ENCODE results near the gene OR2V2.

The OR2V2 gene

GRCh38 chr5:181187500-181188213, 40.3 kb downstream of the OR2V2 start:
- peak; percentile 46 for TF ChIP-seq CTCF (conservative IDR thresholded peaks at IDR 0.05; ENCODE audit: low read length)

DNA sequence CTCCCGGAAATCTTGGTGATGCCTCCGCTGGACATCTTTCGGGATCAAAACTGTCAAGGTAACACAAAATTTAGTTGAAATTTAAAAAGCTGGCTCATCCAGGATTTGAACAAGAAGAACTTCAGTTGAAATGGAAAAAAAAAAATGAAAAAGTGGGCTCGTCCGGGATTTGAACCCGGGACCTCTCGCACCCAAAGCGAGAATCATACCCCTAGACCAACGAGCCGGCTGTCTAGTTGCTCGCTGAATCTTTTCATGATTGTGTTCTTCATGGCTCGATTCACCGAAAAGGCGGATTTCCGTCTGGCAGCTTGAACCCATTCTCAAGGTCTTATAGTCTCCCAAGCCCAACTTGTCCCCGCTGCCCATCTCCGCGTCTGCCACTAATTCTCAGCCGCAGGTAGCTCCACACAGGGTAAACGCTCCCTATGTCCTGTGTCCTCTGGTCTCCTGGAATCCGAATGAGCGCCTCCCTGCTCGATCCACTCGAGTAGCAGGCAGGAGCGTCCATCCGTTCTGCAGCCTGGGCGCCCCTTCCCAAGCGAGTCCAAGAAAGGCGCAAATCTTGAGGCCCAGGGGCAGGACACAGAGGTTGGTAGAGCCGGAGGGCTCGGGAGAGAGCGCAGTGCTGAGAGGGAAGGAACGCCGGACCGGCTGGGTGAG, 41.4 kb downstream of the OR2V2 start:
- peak overlapping the region; percentile 87 for H3K4me3 ChIP-seq (ENCODE audit: low read length)
- peak; percentile 66 for DNase-seq (ENCODE audit: low read depth)
- TF ChIP-seq CTCF (conservative IDR thresholded peaks at IDR 0.05; ENCODE audit: low read length): peak; percentile 22

More at GRCh38 chr5:181187500-181188213, 40.3 kb downstream of the OR2V2 start:
- DNase-seq (ENCODE audit: low read depth): peak; percentile 86
- H3K4me3 ChIP-seq (ENCODE audit: low read length): peak overlapping the region; percentile 51

DNA sequence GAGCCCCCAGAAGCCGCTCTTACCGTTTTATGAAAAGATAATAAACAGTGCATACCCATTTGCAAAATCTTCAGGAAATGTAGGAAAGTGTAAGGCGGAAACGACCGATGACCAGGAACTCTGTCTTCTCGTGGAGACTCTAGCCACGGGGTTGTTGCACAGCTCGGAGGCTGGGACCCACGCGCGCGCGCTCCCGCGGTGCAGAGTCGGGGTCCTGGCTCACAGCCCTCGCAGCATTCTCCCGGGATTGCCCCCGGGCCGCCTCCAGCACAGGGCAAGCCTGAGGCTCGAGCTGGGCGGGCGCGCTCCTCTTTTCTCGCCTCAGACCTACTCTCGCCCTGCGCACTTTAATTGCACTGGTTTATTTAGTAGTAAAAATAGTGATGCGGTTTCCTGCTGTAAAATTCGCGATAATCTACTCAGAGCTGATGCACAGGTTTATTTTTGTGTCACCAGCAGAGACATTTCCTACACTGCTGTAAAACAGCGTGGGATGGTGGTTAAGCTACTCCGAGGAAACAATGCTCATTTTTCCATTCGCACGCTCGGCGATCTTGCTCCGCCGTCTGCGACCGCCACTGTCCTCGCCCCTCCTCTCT, 42.1 kb downstream of the OR2V2 start:
- peak overlapping the region; percentile 87 for H3K4me3 ChIP-seq (ENCODE audit: low read length)
- TF ChIP-seq CTCF (conservative IDR thresholded peaks at IDR 0.05; ENCODE audit: low read length): no peak
- peak; percentile 28 for DNase-seq (ENCODE audit: low read depth)

GRCh38 chr5:181189962-181190710, 42.8 kb downstream of the OR2V2 start:
- TF ChIP-seq CTCF (conservative IDR thresholded peaks at IDR 0.05; ENCODE audit: low read length): no peak
- DNase-seq (ENCODE audit: low read depth): no peak
- peak overlapping the region; percentile 87 for H3K4me3 ChIP-seq (ENCODE audit: low read length)

DNA sequence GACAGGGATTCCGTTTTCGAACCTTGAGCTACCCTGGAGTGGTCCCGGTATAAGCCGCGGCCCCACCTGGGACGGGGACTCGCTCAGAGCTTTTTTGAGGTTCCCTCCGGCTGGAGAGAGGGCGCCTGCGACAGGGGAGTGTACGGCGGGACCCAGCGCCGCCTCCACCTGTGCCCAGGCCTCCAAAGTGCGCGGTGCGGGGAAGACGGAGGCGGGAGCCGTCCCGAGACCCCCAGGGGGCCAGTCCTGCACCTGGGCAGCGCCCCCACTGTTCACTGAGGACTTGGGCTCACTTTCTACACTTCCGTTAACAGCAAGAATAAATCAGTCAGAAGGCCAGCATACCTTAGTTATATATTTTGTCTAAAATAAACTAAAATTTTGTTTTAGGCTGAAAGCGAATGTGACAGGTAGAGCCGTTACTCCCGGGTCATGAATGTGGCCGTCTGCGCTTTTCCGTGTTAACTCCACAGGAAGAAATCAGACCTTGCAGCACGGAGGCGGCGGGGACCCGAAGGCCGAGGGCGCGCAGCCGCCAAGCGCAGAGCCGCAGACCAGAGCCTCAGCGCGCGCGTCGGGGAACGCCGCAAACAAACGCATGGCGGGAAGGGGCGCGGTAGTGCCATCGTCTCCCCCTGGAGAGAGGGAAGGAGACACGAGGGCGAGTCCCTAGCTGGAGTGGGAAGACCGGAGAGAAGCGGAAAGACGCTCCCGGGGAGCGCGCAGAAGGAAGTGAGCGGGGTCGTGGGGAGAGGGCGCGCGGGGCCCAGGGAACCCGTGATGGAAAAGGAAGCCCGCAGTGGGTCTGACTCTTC, 43.5 kb downstream of the OR2V2 start:
- DNase-seq (ENCODE audit: low read depth): peak; percentile 47
- TF ChIP-seq CTCF (conservative IDR thresholded peaks at IDR 0.05; ENCODE audit: low read length): no peak
- peak overlapping the region; percentile 87 for H3K4me3 ChIP-seq (ENCODE audit: low read length)

DNA sequence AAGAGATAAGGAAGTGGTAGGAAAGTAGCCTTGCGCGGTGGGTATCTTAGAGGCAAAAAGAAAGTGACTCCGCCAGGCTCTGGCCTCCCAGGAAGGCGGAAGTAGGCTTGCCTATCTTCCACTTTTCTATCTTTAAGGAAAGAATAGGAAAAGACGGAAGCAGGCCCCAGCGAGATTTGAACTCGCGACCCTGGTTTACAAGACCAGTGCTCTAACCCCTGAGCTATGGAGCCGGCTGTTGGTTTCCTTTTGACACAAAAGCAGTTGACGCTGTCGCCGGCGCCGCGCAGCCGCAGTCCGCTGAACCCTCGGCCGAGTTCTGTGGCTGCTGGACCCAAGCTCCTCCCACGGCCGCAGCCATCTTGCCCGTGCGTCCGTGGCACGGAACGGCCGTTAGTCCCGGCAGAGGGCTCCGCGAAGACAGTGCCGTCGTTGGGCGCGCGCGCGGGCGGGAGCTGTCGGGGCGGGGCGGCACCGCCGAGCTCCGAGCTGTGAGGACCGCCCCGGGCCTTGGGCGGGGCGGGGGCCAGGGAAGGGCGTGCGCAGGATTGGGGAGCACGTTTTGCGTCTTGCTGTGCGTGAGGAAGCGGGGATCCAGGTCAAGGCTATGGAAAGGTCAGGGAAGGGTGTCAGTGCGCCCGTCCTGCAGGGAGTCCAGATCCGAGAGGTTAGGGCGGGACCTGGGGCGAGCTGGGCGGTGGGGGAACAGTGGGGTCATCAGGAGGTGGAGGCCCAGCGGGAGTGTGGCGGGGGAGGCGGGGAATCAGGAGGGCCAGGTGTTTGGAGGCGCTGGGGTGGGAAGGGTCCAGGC, 44.3 kb downstream of the OR2V2 start:
- peak; percentile 96 for DNase-seq (ENCODE audit: low read depth)
- no peak for TF ChIP-seq CTCF (conservative IDR thresholded peaks at IDR 0.05; ENCODE audit: low read length)
- peak overlapping the region; percentile 87 for H3K4me3 ChIP-seq (ENCODE audit: low read length)
